Activated CD4-positive, alpha-beta memory T cell treated with anti-CD3 and anti-CD28 coated beads, Interleukin-2, amount 10 ng/mL, durations not matched to agents 7 days and 5 days (primary cell): ENCODE results near the gene DENND5B. TPM values are rescaled to one million over a fixed set of nuclear protein-coding genes. Genes with fewer than 3 reads are reported as not detected.
A peak's percentile ranks its signal among the peaks of the same experiment; 100 is the strongest.

Experiments
- CTCF ChIA-PET: fragments of 350-600 bp; sonication (Branson Sonifier 250); formaldehyde crosslinking; loops from one replicate; lab custom pipeline; 2021; ENCODE audit warnings: antibody characterized with exemption, inconsistent platforms; lab: Charles Lee
- POLR2A ChIA-PET: fragments of 350-600 bp; sonication (Branson Sonifier 250); formaldehyde crosslinking; loops from one replicate; lab custom pipeline; 2021; ENCODE audit warnings: antibody characterized with exemption; lab: Charles Lee
- DNase-seq: peaks from one replicate; pipeline ENCODE4 v3.0.0-alpha.2; 2020
- H3K27ac Mint-ChIP-seq: one replicate; pipeline ENCODE4 v1.8.0; 2021; ENCODE audit warnings: mild to moderate bottlenecking, mixed read lengths
- H3K27me3 Mint-ChIP-seq: one replicate; pipeline ENCODE4 v1.8.0; 2021; ENCODE audit warnings: mixed read lengths
- H3K36me3 Mint-ChIP-seq: one replicate; pipeline ENCODE4 v1.8.0; 2021; ENCODE audit warnings: low read depth, mixed read lengths
- H3K4me1 Mint-ChIP-seq: one replicate; pipeline ENCODE4 v1.8.0; 2021; ENCODE audit warnings: mixed read lengths
- H3K4me3 Mint-ChIP-seq: one replicate; pipeline ENCODE4 v1.8.0; 2021; ENCODE audit warnings: mild to moderate bottlenecking, mixed read lengths
- H3K9me3 Mint-ChIP-seq: one replicate; pipeline ENCODE4 v1.8.0; 2021; ENCODE audit warnings: mixed read lengths
- total RNA-seq, 2 experiments: library from RNA; stranded (reverse); gene quantifications; one replicate each; pipeline ENCODE4 v1.2.3, GENCODE V29; 2021

Gene DENND5B
- under 1 TPM; 0.35 to 0.81 TPM for total RNA-seq

- no peak within 1 kb of the TSS for H3K27ac Mint-ChIP-seq
- H3K27me3 Mint-ChIP-seq = peaks cover 52% of the 10 kb centered on the region
- H3K36me3 Mint-ChIP-seq = no peaks in the 10 kb centered on the region
- H3K4me1 Mint-ChIP-seq = peaks cover 10% of the 10 kb centered on the region
- CTCF ChIA-PET = no interaction called here
- POLR2A ChIA-PET = interaction anchor here (0.9 kb wide), 1 partner anchor 264 kb away, joined by 3 read pairs; no protein-coding TSS in a partner anchor
- peak within 1 kb of the TSS; percentile 71 for H3K4me3 Mint-ChIP-seq
- no peaks in the 10 kb centered on the region for H3K9me3 Mint-ChIP-seq
- peak; percentile 19 for DNase-seq
Observed at GRCh38 chr12:31590642-31591379, at the start of gene DENND5B. DENND5B (minus strand) TSS chr12:31591136; CDS start chr12:31590832, 304 bp downstream.

- POLR2A ChIA-PET = no interaction called here
- Mint-ChIP-seq H3K4me3 (no peak overlapping the region), H3K27me3 (no peaks in the 10 kb centered on the region), H3K9me3 (no peaks in the 10 kb centered on the region), H3K27ac (no peak overlapping the region), H3K4me1 (peaks cover 4% of the 10 kb centered on the region), H3K36me3 (no peaks in the 10 kb centered on the region)
- CTCF ChIA-PET = interaction anchor here (0.6 to 2.1 kb wide), 2 partner anchors 231 to 279 kb away, joined by 3 to 8 read pairs; no protein-coding TSS in a partner anchor
- no peak for DNase-seq
Observed at GRCh38 chr12:31634620-31635019, 43.7 kb upstream of the DENND5B start.

- no peaks in the 10 kb centered on the region for H3K27me3 Mint-ChIP-seq
- no peak overlapping the region for H3K27ac Mint-ChIP-seq
- H3K9me3 Mint-ChIP-seq = no peaks in the 10 kb centered on the region
- no peak for DNase-seq
- POLR2A ChIA-PET = no interaction called here
- H3K4me1 Mint-ChIP-seq = peaks cover 4% of the 10 kb centered on the region
- H3K4me3 Mint-ChIP-seq = no peak overlapping the region
- CTCF ChIA-PET = interaction anchor here (2.1 kb wide), 1 partner anchor 230 kb away, joined by 8 read pairs; no protein-coding TSS in a partner anchor
- H3K36me3 Mint-ChIP-seq = no peaks in the 10 kb centered on the region
Observed at GRCh38 chr12:31633464-31633863, 42.5 kb upstream of the DENND5B start.

- H3K27me3 Mint-ChIP-seq = peaks cover 1% of the 10 kb centered on the region
- H3K36me3 Mint-ChIP-seq = no peaks in the 10 kb centered on the region
- H3K27ac Mint-ChIP-seq = no peak overlapping the region
- no peaks in the 10 kb centered on the region for H3K9me3 Mint-ChIP-seq
- no peak for DNase-seq
- H3K4me1 Mint-ChIP-seq = peaks cover 4% of the 10 kb centered on the region
- ChIA-PET POLR2A (no interaction called here), CTCF (interaction anchor here (1.7 kb wide), 1 partner anchor 228 kb away, joined by 6 read pairs; no protein-coding TSS in a partner anchor)
- no peak overlapping the region for H3K4me3 Mint-ChIP-seq
Observed at GRCh38 chr12:31631809-31632208, 40.9 kb upstream of the DENND5B start.

- no peaks in the 10 kb centered on the region for H3K9me3 Mint-ChIP-seq
- H3K27me3 Mint-ChIP-seq = peaks cover 5% of the 10 kb centered on the region
- H3K36me3 Mint-ChIP-seq = no peaks in the 10 kb centered on the region
- no peak for DNase-seq
- no peaks in the 10 kb centered on the region for H3K4me1 Mint-ChIP-seq
- POLR2A ChIA-PET = no interaction called here
- CTCF ChIA-PET = interaction anchor here (1.7 kb wide), 1 partner anchor 228 kb away, joined by 6 read pairs; no protein-coding TSS in a partner anchor
- H3K4me3 Mint-ChIP-seq = no peak overlapping the region
- no peak overlapping the region for H3K27ac Mint-ChIP-seq
Observed at GRCh38 chr12:31631023-31631724, 40.2 kb upstream of the DENND5B start.

GRCh38 chr12:31629756-31630732, 39.1 kb upstream of the DENND5B start:
- Mint-ChIP-seq H3K27me3 (peaks cover 5% of the 10 kb centered on the region), H3K4me1 (no peaks in the 10 kb centered on the region)

GRCh38 chr12:31627456-31628054, 36.6 kb upstream of the DENND5B start:
- Mint-ChIP-seq H3K27me3 (peaks cover 5% of the 10 kb centered on the region), H3K36me3 (no peaks in the 10 kb centered on the region), H3K9me3 (no peaks in the 10 kb centered on the region), H3K4me1 (no peaks in the 10 kb centered on the region), H3K4me3 (no peak overlapping the region), H3K27ac (no peak overlapping the region)
- no peak for DNase-seq
- POLR2A ChIA-PET = no interaction called here
- CTCF ChIA-PET = no interaction called here

More at GRCh38 chr12:31629756-31630732, 39.1 kb upstream of the DENND5B start:
- H3K27ac Mint-ChIP-seq = no peak overlapping the region
- no peaks in the 10 kb centered on the region for H3K36me3 Mint-ChIP-seq
- DNase-seq = no peak
- ChIA-PET POLR2A (no interaction called here), CTCF (no interaction called here)
- H3K4me3 Mint-ChIP-seq = no peak overlapping the region
- no peaks in the 10 kb centered on the region for H3K9me3 Mint-ChIP-seq

- H3K9me3 Mint-ChIP-seq = no peaks in the 10 kb centered on the region
- H3K4me3 Mint-ChIP-seq = no peak overlapping the region
- POLR2A ChIA-PET = no interaction called here
- no peak overlapping the region for H3K27ac Mint-ChIP-seq
- H3K4me1 Mint-ChIP-seq = no peaks in the 10 kb centered on the region
- CTCF ChIA-PET = interaction anchor here (0.6 kb wide), 1 partner anchor 56 kb away, joined by 3 read pairs; no protein-coding TSS in a partner anchor
- H3K27me3 Mint-ChIP-seq = peaks cover 5% of the 10 kb centered on the region
- DNase-seq = no peak
- no peaks in the 10 kb centered on the region for H3K36me3 Mint-ChIP-seq
Observed at GRCh38 chr12:31626270-31626995, 35.5 kb upstream of the DENND5B start.

GRCh38 chr12:31622038-31622437, 31.1 kb upstream of the DENND5B start:
- Mint-ChIP-seq H3K4me3 (no peak overlapping the region), H3K36me3 (no peaks in the 10 kb centered on the region)
- CTCF ChIA-PET = no interaction called here

GRCh38 chr12:31620311-31620710, 29.4 kb upstream of the DENND5B start:
- H3K27ac Mint-ChIP-seq = no peak overlapping the region
- ChIA-PET POLR2A (no interaction called here), CTCF (no interaction called here)
- no peak for DNase-seq
- H3K27me3 Mint-ChIP-seq = no peaks in the 10 kb centered on the region
- no peak overlapping the region for H3K4me3 Mint-ChIP-seq
- H3K9me3 Mint-ChIP-seq = no peaks in the 10 kb centered on the region
- H3K36me3 Mint-ChIP-seq = no peaks in the 10 kb centered on the region
- no peaks in the 10 kb centered on the region for H3K4me1 Mint-ChIP-seq

More at GRCh38 chr12:31622038-31622437, 31.1 kb upstream of the DENND5B start:
- DNase-seq = no peak
- H3K27me3 Mint-ChIP-seq = peaks cover 3% of the 10 kb centered on the region
- H3K27ac Mint-ChIP-seq = no peak overlapping the region
- no peaks in the 10 kb centered on the region for H3K9me3 Mint-ChIP-seq
- POLR2A ChIA-PET = no interaction called here
- no peaks in the 10 kb centered on the region for H3K4me1 Mint-ChIP-seq

GRCh38 chr12:31618228-31619025, 27.5 kb upstream of the DENND5B start:
- no peak overlapping the region for H3K4me3 Mint-ChIP-seq
- no peak overlapping the region for H3K27ac Mint-ChIP-seq
- no peaks in the 10 kb centered on the region for H3K36me3 Mint-ChIP-seq
- no peak for DNase-seq
- H3K9me3 Mint-ChIP-seq = no peaks in the 10 kb centered on the region
- ChIA-PET CTCF (no interaction called here), POLR2A (no interaction called here)
- H3K4me1 Mint-ChIP-seq = no peaks in the 10 kb centered on the region
- no peaks in the 10 kb centered on the region for H3K27me3 Mint-ChIP-seq
